Astrocyte (in vitro differentiated cells and primary cell): ENCODE data around the gene BCL2L1. TPM values are rescaled to one million over a fixed set of nuclear protein-coding genes. Genes with fewer than 3 reads are reported as not detected.

Experiments used
- DNase-seq: peaks from one replicate; pipeline ENCODE4 v3.0.0-alpha.2; 2010; ENCODE audit warnings: low read depth
- FAIRE-seq: peaks from 2 replicates; lab custom pipeline; 2011; peaks lifted over from hg19 to GRCh38; lab: Jason Lieb, UNC
- H2AFZ ChIP-seq: 2 replicates; pipeline ENCODE4 v1.6.0; 2012; ENCODE audit warnings: low read depth, low read length, inconsistent platforms
- H3K27ac ChIP-seq: 2 replicates; pipeline ENCODE4 v1.5.1; 2011; ENCODE audit warnings: low read depth, low read length, inconsistent platforms
- H3K27me3 ChIP-seq: 2 replicates; pipeline ENCODE4 v1.6.0; 2011; ENCODE audit warnings: low read length, inconsistent platforms; ENCODE audit not compliant: insufficient read depth
- H3K36me3 ChIP-seq: 2 replicates; pipeline ENCODE4 v1.5.1; 2011; ENCODE audit warnings: low read length, inconsistent platforms; ENCODE audit not compliant: insufficient read depth
- H3K4me1 ChIP-seq: 2 replicates; pipeline ENCODE4 v1.5.1; 2011; ENCODE audit warnings: low read length, inconsistent platforms; ENCODE audit not compliant: insufficient read depth
- H3K4me2 ChIP-seq: 2 replicates; pipeline ENCODE4 v1.6.0; 2012; ENCODE audit warnings: low read length, inconsistent platforms
- H3K4me3 ChIP-seq: 2 replicates; pipeline ENCODE4 v1.5.1; 2011; ENCODE audit warnings: low read depth, mild to moderate bottlenecking, low read length, inconsistent platforms; ENCODE audit not compliant: insufficient read depth
- H3K79me2 ChIP-seq: 2 replicates; pipeline ENCODE4 v1.6.0; 2012; ENCODE audit warnings: mild to moderate bottlenecking, low read length, inconsistent platforms; ENCODE audit not compliant: insufficient read depth
- H3K9ac ChIP-seq: 2 replicates; pipeline ENCODE4 v1.6.0; 2012; ENCODE audit warnings: mild to moderate bottlenecking, low read length, inconsistent platforms
- H3K9me3 ChIP-seq: 2 replicates; pipeline ENCODE4 v1.5.1; 2012; ENCODE audit warnings: low read depth, mild to moderate bottlenecking, low read length, inconsistent platforms; ENCODE audit not compliant: insufficient read depth
- H4K20me1 ChIP-seq: 2 replicates; pipeline ENCODE4 v1.6.0; 2012; ENCODE audit warnings: low read length, inconsistent platforms; ENCODE audit not compliant: insufficient read depth
- H3K27ac Mint-ChIP-seq: one replicate; pipeline ENCODE4 v1.8.0; 2021; ENCODE audit warnings: mild to moderate bottlenecking, mixed read lengths; ENCODE audit not compliant: unreplicated experiment
- H3K27me3 Mint-ChIP-seq: one replicate; pipeline ENCODE4 v1.8.0; 2021; ENCODE audit warnings: low read depth, mixed read lengths; ENCODE audit not compliant: unreplicated experiment
- H3K36me3 Mint-ChIP-seq: one replicate; pipeline ENCODE4 v1.8.0; 2021; ENCODE audit warnings: low read depth, mixed read lengths; ENCODE audit not compliant: unreplicated experiment
- H3K4me1 Mint-ChIP-seq: one replicate; pipeline ENCODE4 v1.8.0; 2021; ENCODE audit warnings: low read depth, mixed read lengths; ENCODE audit not compliant: unreplicated experiment
- H3K4me3 Mint-ChIP-seq: one replicate; pipeline ENCODE4 v1.8.0; 2021; ENCODE audit warnings: mild to moderate bottlenecking, moderate library complexity, mixed read lengths; ENCODE audit not compliant: unreplicated experiment
- H3K9me3 Mint-ChIP-seq: one replicate; pipeline ENCODE4 v1.8.0; 2021; ENCODE audit warnings: mild to moderate bottlenecking, mixed read lengths; ENCODE audit not compliant: unreplicated experiment
- CTCF ChIP-seq: IDR thresholded peaks from 2 replicates; pipeline ENCODE4 v1.5.1; 2011; ENCODE audit warnings: low read depth, mild to moderate bottlenecking, inconsistent platforms, low read length, moderate library complexity; ENCODE audit not compliant: insufficient read depth
- EZH2 ChIP-seq: IDR thresholded peaks from 2 replicates; pipeline ENCODE4 v1.6.1; 2012; ENCODE audit warnings: mild to moderate bottlenecking, low read length, inconsistent platforms; ENCODE audit not compliant: insufficient read depth
- total RNA-seq: library from RNA; stranded (reverse); gene quantifications from 2 replicates; pipeline ENCODE4 v1.2.1, GENCODE V29; 2021

BCL2L1 gene
- total RNA-seq, 1 donor from 2014 or later, result 149 TPM

DNA sequence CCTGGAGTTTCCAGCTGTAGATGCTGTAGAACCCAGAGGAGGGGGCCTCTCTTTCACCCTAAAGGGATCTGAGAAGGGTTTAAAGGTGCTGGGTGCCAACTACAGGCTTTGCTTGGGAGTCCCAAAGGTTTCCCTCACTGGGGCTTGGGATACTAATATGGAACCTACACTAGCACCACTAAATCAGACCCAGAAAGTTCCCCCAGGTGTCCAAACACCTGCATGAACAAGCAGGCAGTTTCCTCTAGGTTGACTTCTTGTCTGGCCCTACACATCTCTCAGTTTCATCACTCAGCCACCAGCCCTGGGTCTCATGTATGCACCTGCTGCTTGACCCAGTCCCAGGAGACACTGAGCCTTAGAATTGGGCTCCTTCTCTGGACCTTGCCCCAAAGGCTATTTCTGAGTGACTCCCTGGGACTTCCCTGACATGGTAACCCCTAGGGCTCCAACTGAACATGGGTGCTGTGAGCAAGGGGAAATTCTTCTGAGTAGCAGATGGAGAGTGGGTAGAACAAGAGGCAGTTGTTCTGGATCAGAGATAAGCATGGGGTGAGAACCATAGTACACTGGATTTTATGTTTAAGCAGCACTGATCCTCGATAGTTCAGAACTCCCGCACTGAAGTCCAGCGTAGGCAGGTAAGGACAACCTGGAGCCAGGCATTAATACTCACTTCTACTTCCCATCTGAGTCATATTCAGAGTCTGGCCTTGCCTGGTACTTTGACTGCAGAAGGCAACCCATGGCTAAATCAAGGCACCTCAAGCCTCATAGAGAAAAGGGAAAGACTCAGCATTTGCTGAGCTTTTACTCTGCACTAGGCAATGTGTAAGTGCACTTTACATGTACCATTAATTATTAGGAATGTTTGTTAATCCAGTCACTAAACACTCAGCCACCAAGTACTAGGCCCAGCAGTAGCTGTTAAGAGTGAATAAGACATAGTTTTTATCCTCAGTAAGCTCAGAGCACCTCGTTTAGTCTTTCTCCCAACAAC, 16.8 kb downstream of the BCL2L1 start:
- peak overlapping the region; percentile 85 for H3K27ac ChIP-seq

DNA sequence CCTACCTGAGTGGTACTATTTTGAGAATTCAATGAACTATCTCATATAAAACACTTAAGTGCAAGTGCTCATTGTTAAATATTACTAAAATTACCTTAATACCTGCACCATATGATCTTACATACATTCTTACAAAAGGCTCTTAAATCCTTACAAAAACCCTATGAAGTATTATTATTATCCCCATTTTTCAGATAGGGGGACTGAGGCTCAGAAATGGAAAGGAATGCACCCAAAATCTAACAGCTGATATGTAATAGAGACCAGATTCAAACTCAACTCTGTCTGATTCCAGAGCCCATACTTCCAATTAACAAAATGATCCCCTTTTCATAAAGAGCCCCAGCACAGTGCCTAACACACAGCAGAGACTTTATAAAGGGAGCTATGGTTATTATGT, 17.5 kb downstream of the BCL2L1 start:
- Histone ChIP-seq H3K4me3 (peak overlapping the region; percentile 36), H3K36me3 (peaks cover 33% of the 10 kb centered on the region), H4K20me1 (no peaks in the 10 kb centered on the region), H3K27ac (peak overlapping the region; percentile 85), H3K9me3 (no peaks in the 10 kb centered on the region), H3K4me2 (peak overlapping the region; percentile 69), H3K27me3 (no peaks in the 10 kb centered on the region), H3K4me1 (peaks cover 18% of the 10 kb centered on the region), H2AFZ (no peak overlapping the region), H3K9ac (peak overlapping the region; percentile 67), H3K79me2 (peaks cover 91% of the 10 kb centered on the region)
- Mint-ChIP-seq H3K4me1 (peaks cover 40% of the 10 kb centered on the region), H3K4me3 (no peak overlapping the region), H3K27ac (peak overlapping the region; percentile 51), H3K27me3 (no peaks in the 10 kb centered on the region), H3K9me3 (peaks cover 3% of the 10 kb centered on the region), H3K36me3 (peaks cover 42% of the 10 kb centered on the region)
- TF ChIP-seq CTCF, result no peak
- TF ChIP-seq EZH2, result no peak
- no peak for FAIRE-seq
- DNase-seq, result no peak

More for the DNA sequence above, 16.8 kb downstream of the BCL2L1 start:
- Histone ChIP-seq H2AFZ (no peak overlapping the region), H4K20me1 (no peaks in the 10 kb centered on the region), H3K36me3 (peaks cover 35% of the 10 kb centered on the region), H3K79me2 (peaks cover 91% of the 10 kb centered on the region), H3K4me3 (no peak overlapping the region), H3K4me1 (peaks cover 16% of the 10 kb centered on the region), H3K9me3 (no peaks in the 10 kb centered on the region), H3K9ac (peak overlapping the region; percentile 67), H3K27me3 (no peaks in the 10 kb centered on the region), H3K4me2 (no peak overlapping the region)
- TF ChIP-seq CTCF (no peak), EZH2 (no peak)
- Mint-ChIP-seq H3K4me1 (peaks cover 36% of the 10 kb centered on the region), H3K36me3 (peaks cover 36% of the 10 kb centered on the region), H3K4me3 (no peak overlapping the region), H3K27me3 (no peaks in the 10 kb centered on the region), H3K9me3 (peaks cover 3% of the 10 kb centered on the region), H3K27ac (peak overlapping the region; percentile 14)
- DNase-seq (no peak), FAIRE-seq (no peak)
